ENCODE results near the gene RPL41. TPM values are rescaled to one million over a fixed set of nuclear protein-coding genes. Genes with fewer than 3 reads are reported as not detected.

The RPL41 gene
- total and polyA plus RNA-seq, 9 of the 15 experiments (the other 6 are each of a cell fraction or from before 2014, with no cell fraction given), result 3,403 to 11,276 (median 5,604) TPM

DNA sequence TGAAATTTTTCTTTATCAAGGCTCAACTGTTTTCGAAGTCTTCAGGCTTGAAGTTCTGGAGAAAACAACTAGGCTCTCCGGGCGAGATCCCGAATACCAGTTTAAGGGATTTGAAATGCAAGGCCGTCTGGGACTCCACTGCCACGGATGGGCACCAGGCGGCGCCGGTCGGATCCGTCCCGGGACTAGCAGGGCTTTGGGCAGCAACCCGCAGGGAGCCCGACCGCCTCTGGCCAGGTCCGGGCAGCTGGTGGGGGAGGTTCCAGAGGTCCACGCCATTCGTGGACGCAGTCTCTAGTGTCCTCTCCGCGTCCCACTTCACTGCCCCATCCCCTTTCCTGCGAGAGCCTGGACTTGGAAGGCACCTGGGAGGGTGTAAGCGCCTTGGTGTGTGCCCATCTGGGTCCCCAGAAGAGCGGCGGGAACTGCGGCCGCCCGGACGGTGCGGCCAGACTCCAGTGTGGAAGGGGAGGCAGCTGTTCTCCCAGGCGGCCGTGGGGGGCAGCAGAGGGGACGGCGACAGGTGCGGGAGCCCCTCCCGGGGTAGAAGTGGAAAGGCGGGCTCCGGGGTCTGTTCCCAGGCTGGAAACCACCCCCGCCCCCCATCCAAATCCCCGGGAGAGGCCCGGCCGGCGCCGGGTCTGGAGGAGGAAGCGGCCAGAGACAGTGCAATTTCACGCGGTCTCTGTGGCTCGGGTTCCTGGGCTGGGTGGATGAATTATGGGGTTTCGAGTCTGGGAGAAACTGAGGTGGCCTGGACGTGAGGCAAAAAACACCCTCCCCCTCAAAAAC, 37.3 kb upstream of the RPL41 start (continued):
- TF ChIP-seq, protein P1, sequence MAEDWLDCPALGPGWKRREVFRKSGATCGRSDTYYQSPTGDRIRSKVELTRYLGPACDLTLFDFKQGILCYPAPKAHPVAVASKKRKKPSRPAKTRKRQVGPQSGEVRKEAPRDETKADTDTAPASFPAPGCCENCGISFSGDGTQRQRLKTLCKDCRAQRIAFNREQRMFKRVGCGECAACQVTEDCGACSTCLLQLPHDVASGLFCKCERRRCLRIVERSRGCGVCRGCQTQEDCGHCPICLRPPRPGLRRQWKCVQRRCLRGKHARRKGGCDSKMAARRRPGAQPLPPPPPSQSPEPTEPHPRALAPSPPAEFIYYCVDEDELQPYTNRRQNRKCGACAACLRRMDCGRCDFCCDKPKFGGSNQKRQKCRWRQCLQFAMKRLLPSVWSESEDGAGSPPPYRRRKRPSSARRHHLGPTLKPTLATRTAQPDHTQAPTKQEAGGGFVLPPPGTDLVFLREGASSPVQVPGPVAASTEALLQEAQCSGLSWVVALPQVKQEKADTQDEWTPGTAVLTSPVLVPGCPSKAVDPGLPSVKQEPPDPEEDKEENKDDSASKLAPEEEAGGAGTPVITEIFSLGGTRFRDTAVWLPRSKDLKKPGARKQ (CRISPR knock-in tag; IDR thresholded peaks at IDR 0.05), result peak; percentile 82; the same call in 1 of the 2 replicates
- TF ChIP-seq, protein P2, sequence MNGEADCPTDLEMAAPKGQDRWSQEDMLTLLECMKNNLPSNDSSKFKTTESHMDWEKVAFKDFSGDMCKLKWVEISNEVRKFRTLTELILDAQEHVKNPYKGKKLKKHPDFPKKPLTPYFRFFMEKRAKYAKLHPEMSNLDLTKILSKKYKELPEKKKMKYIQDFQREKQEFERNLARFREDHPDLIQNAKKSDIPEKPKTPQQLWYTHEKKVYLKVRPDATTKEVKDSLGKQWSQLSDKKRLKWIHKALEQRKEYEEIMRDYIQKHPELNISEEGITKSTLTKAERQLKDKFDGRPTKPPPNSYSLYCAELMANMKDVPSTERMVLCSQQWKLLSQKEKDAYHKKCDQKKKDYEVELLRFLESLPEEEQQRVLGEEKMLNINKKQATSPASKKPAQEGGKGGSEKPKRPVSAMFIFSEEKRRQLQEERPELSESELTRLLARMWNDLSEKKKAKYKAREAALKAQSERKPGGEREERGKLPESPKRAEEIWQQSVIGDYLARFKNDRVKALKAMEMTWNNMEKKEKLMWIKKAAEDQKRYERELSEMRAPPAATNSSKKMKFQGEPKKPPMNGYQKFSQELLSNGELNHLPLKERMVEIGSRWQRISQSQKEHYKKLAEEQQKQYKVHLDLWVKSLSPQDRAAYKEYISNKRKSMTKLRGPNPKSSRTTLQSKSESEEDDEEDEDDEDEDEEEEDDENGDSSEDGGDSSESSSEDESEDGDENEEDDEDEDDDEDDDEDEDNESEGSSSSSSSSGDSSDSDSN (IDR thresholded peaks at IDR 0.05; ENCODE audit: borderline replicate concordance in 1 of 2, low read depth in 2 of 2, low read length in 2 of 2), result peak in 1 of 2 experiments; percentile 57; a peak in 1 of 4 replicates
- TF ChIP-seq XRCC5 (IDR thresholded peaks at IDR 0.05; ENCODE audit: low read depth, low read length), result peak; percentile 49; the same call in 1 of the 2 replicates
- TF ChIP-seq GABPA (tag; conservative IDR thresholded peaks at IDR 0.05; ENCODE audit: low read depth), result no peak
- TF ChIP-seq RB1 (IDR thresholded peaks at IDR 0.05; ENCODE audit: low read depth), result peak; percentile 52; the same call in 1 of the 2 replicates
- TF ChIP-seq ZSCAN29 (IDR thresholded peaks at IDR 0.05), result no peak
- TF ChIP-seq ZNF77 (CRISPR knock-in tag; IDR thresholded peaks at IDR 0.05), result no peak
- peak; percentile 69 for TF ChIP-seq ZSCAN32 (CRISPR knock-in tag; IDR thresholded peaks at IDR 0.05)
- TF ChIP-seq ASH1L (IDR thresholded peaks at IDR 0.05; ENCODE audit: borderline replicate concordance, low read depth, partially characterized antibody), result no peak

Measured in K562 (cell line).